ENCODE data around the gene RNASEL. TPM values are rescaled to one million over a fixed set of nuclear protein-coding genes. Genes with fewer than 3 reads are reported as not detected.

The RNASEL gene
- total RNA-seq, 4 donors from 2014 or later: 12.3 to 17.9 (median 15.3) TPM

DNA sequence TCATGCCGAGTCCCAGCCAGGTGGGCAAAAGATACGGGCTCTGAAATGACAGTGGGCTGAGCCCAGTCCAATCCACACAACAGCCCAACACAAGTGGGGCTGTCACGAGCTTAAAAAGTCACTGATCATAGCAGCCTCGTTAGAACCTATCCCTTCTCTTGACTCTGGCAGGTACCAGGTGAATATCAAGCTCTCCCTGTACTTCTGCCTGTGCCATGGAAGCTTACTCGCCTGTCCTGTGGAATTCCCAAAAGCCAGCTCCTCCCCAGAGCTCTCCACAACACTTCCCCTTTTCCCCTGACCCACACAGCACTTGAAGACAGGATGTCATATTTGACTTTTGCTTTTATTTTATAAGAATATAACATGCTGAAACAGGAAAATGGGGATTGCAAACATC, 9.2 kb upstream of the RNASEL start:
- H3K27me3 ChIP-seq: no peaks in the 10 kb centered on the region
- H3K9me3 ChIP-seq: no peaks in the 10 kb centered on the region
- H3K36me3 ChIP-seq: peaks cover 18 to 29% of the 10 kb centered on the region in 2 donors
- H3K27ac ChIP-seq: peak overlapping the region in 2 of 3 donors; percentile 11 to 90
- H3K4me3 ChIP-seq (replicated peaks in 1 of 3): no peak overlapping the region
- peaks cover 28 to 41% of the 10 kb centered on the region in 2 donors for H3K4me1 ChIP-seq
- WGBS, 2 donors: 70 to 80% methylated on average over 5 of the region's 5 CpGs
- no peak for DNase-seq
- no peak for TF ChIP-seq POLR2A (IDR thresholded peaks at IDR 0.05)
- TF ChIP-seq, protein P1, sequence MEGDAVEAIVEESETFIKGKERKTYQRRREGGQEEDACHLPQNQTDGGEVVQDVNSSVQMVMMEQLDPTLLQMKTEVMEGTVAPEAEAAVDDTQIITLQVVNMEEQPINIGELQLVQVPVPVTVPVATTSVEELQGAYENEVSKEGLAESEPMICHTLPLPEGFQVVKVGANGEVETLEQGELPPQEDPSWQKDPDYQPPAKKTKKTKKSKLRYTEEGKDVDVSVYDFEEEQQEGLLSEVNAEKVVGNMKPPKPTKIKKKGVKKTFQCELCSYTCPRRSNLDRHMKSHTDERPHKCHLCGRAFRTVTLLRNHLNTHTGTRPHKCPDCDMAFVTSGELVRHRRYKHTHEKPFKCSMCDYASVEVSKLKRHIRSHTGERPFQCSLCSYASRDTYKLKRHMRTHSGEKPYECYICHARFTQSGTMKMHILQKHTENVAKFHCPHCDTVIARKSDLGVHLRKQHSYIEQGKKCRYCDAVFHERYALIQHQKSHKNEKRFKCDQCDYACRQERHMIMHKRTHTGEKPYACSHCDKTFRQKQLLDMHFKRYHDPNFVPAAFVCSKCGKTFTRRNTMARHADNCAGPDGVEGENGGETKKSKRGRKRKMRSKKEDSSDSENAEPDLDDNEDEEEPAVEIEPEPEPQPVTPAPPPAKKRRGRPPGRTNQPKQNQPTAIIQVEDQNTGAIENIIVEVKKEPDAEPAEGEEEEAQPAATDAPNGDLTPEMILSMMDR (IDR thresholded peaks at IDR 0.05): no peak
- intact Hi-C loops (cut with DNase I): loop anchor here (10.0 kb wide), 1 partner anchor 513 kb away; no protein-coding TSS in a partner anchor

DNA sequence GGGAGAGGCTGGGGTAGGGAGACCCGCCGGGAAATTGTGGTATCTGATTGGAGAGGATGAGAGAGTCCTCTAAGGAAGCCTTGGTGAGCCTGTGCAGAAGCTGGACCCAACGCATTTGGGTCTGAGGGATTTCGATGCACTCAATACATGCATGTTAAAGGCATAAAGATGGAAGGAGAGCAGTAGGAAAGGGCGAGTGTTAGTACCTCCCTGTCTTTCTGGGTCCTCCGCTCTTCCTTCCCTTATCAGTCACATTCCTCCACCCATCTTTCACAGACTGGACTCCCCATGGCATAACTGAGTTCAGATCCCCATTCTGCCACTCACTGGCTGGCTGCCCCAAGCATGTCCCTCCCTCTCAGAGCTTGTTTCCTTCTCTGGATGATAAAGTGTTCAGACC, 7.9 kb upstream of the RNASEL start:
- Histone ChIP-seq H3K27ac (peak overlapping the region in 2 of 3 donors; percentile 40 to 52), H3K4me3 (replicated peaks in 1 of 3) (no peak overlapping the region), H3K9me3 (no peaks in the 10 kb centered on the region), H3K27me3 (no peaks in the 10 kb centered on the region), H3K4me1 (peaks cover 26 to 33% of the 10 kb centered on the region in 2 donors), H3K36me3 (peaks cover 18 to 20% of the 10 kb centered on the region in 2 donors)
- intact Hi-C loops (cut with DNase I): loop anchor here (10.0 kb wide), 1 partner anchor 512 kb away; no protein-coding TSS in a partner anchor
- TF ChIP-seq, protein P1 (IDR thresholded peaks at IDR 0.05): no peak
- no peak for TF ChIP-seq POLR2A (IDR thresholded peaks at IDR 0.05)
- WGBS, 2 donors: 78 to 91% methylated on average over 6 of the region's 6 CpGs
- DNase-seq: no peak

DNA sequence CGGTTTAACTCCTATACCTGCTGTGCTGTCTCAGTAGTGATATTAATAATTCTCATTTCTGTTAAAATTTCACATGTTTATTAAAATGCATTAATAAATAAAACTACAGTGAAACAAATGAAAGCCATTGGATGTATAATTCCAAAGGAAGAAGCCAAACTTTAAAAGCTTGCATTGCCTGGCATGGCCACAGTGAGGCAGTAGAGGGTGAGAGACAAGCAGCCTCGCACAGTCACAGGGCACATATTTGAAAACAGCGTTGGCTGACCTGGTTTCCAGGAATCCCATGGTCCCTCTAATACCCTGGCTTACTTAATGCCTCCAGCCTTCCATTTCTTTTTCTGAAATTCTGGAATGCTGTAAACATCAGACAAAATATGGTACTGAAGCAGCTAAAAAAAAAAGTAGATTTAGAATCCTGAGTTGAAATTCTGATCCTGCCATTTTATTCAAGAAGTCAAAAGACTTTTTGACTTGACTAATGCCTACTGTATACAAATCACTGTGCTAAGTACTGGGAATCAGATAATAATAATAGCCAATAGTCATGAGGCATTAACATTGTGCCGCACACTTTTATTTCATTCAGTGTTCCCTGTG, 6.7 kb upstream of the RNASEL start:
- 35 to 39% methylated on average over 4 of the region's 4 CpGs for WGBS, 2 donors
- H3K27ac ChIP-seq: peak overlapping the region in 2 of 3 donors; percentile 40 to 52
- peaks cover 13 to 14% of the 10 kb centered on the region in 2 donors for H3K36me3 ChIP-seq
- H3K4me1 ChIP-seq: peaks cover 14 to 22% of the 10 kb centered on the region in 2 donors
- H3K27me3 ChIP-seq: no peaks in the 10 kb centered on the region
- H3K4me3 ChIP-seq (replicated peaks in 1 of 3): no peak overlapping the region
- TF ChIP-seq POLR2A (IDR thresholded peaks at IDR 0.05): no peak
- TF ChIP-seq, protein P1 (IDR thresholded peaks at IDR 0.05): peak; percentile 73 to 91 (median 88)
- intact Hi-C loops (cut with DNase I): loop anchor here (10.0 kb wide), 1 partner anchor 511 kb away; no protein-coding TSS in a partner anchor
- H3K9me3 ChIP-seq: no peaks in the 10 kb centered on the region
- peak; percentile 77 to 83 for DNase-seq

DNA sequence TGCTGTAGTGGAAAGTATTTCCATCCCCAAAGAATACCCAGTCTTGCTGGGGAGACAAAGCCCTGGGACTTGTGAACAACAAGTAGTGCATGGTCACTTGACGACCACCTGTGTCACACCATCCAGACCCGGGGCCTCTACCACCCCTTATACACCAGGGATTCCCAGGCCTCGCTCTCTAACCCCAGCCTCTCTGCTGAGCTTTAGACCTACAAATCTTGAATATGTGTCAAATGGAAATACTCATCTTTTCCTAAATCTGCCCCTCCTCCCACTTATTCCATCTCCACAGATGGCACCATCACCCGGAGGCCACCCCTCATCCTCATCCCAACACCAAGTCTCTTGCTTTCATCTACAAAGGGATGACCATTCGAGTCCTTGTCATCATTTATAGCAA, 875 bp upstream of the RNASEL start:
- no peak for DNase-seq
- H3K27ac ChIP-seq: peak overlapping the region in 2 of 3 donors; percentile 93 to 99
- intact Hi-C loops (cut with DNase I): loop anchor here (5.0 to 10.0 kb wide), 2 partner anchors 143 to 505 kb away; no protein-coding TSS in a partner anchor

More for the DNA sequence above, 875 bp upstream of the RNASEL start:
- H3K27me3 ChIP-seq: no peaks in the 10 kb centered on the region
- H3K4me1 ChIP-seq: peaks cover 0 to 14% of the 10 kb centered on the region in 2 donors
- 95% methylated on average over 5 of the region's 5 CpGs for WGBS, 2 donors
- no peaks in the 10 kb centered on the region for H3K9me3 ChIP-seq
- H3K36me3 ChIP-seq: no peaks in the 10 kb centered on the region
- H3K4me3 ChIP-seq (replicated peaks in 1 of 3): no peak overlapping the region
- no peak for TF ChIP-seq POLR2A (IDR thresholded peaks at IDR 0.05)
- TF ChIP-seq, protein P1 (IDR thresholded peaks at IDR 0.05): no peak
